SH-SY5Y (cell line): ENCODE measurements around the gene C1orf198.

Experiments
- GATA2 ChIP-seq: IDR thresholded peaks from 2 replicates; pipeline ENCODE4 v1.6.1; 2011; ENCODE audit warnings: mild to moderate bottlenecking, low read depth, low read length
- GATA3 ChIP-seq: IDR thresholded peaks from 2 replicates; pipeline ENCODE4 v1.6.1; 2011; ENCODE audit warnings: low read depth, mild to moderate bottlenecking, low read length, moderate library complexity

Gene C1orf198

DNA sequence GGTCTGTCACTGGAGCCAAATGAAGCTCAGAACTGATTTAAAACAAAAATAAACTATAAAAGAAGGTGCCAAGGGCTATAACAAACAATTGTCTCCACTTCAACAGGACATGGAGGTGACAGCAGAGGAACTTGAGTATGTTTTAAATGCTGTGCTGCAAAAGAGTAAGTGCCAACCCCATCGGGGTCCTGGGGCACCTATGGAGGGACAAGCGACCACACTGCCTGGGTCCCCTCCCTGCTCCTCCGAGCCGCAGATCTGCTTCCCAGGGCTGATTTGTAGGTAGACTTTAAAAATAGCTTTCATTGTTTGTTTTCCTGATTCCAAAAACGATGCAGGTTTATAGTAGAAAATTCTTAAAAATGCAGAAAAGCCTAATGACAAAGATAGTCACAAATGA lies 78.3 kb downstream of the C1orf198 start:
- no peak for TF ChIP-seq GATA2
- TF ChIP-seq GATA3, result no peak

DNA sequence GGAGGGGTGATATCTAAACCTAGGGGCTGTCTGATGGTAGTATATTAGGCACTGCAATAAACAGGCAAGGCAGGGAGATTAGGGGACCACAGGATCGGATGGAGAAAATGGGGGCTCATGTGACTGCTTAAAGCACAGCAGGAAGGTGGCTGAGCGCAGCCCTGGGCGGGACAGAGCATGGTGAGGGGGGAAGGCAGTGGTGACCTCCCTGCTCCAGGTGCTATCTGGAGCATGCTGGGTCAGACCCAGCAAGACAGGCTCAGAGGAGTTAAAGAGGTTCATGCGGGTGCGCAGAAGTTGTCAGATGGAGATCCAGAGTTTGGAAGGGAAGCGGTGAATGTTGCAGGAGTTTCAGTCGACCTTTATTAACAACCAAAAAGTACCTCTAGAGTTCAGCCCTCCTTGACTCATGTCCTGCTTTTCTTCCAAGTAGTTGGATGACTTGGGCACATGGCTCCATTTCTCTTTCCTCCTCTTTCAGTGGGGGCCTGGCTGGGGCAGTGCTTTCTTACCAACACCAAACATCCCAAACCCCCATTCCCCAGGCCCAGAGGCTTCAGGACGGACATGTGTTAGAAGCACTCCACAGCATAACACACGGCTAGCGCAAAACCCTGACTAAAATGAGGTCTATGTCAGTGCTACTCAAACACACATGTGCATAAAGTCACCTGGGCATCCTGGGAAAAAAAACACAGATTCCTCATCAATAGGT lies 79.6 kb downstream of the C1orf198 start:
- TF ChIP-seq GATA3 (no peak), GATA2 (no peak)

DNA sequence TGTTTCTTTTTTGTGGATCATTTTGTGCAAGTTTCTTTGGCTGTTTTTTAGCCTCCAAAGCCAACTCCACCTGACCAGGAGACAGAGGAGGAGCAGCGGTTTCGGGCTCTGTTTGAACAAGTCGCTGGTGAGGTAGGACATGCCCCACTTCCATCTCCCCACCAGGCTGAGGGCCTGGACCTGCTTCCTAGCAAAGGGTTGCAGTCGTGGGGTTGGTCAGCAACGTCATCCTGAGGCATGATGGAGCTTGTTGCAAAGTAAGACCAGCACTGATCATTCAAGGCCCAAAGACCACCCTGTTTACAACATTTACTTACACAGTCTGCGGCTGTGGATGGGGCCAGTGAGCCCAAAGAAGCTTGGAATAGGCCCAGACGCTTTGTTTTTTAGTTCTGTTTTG lies 80.8 kb downstream of the C1orf198 start:
- TF ChIP-seq GATA3, result no peak
- TF ChIP-seq GATA2, result no peak
